ENCODE results near the gene CIAO1.
"Not testable (repeated sequence)": the region's sequence is repeated elsewhere in the genome, so short reads cannot be mapped to it uniquely, and the experiment has no call there.

- not testable (repeated sequence) for TF ChIP-seq CTCF (conservative IDR thresholded peaks at IDR 0.05); EZH2 (IDR thresholded peaks at IDR 0.05; ENCODE audit: low read depth)
Observed at GRCh38 chr2:96219959-96220358, 46.1 kb upstream of the CIAO1 start.

Data from PC-9 (cell line).